Measurements from ENCODE around the gene PEX3. TPM values are rescaled to one million over a fixed set of nuclear protein-coding genes. Genes with fewer than 3 reads are reported as not detected.

The PEX3 gene
- total and polyA plus RNA-seq, 2 of the 4 experiments (the other 2 are of a cell fraction), result 13.3 to 13.7 TPM

GRCh38 chr6:143517447-143517773 is 66.8 kb downstream of the PEX3 start:
- no peak for TF ChIP-seq BHLHE40 (IDR thresholded peaks at IDR 0.05; ENCODE audit: low read depth, low read length)
- TF ChIP-seq CEBPB (IDR thresholded peaks at IDR 0.05; ENCODE audit: low read depth, low read length), result no peak
- no peak for TF ChIP-seq SMC3 (IDR thresholded peaks at IDR 0.05; ENCODE audit: low read depth, low read length)
- no peak for TF ChIP-seq RCOR1 (IDR thresholded peaks at IDR 0.05; ENCODE audit: insufficient replicate concordance, low read length)
- no peak for TF ChIP-seq CTCF (conservative IDR thresholded peaks at IDR 0.05; ENCODE audit: low read depth, low read length)
- TF ChIP-seq RAD21 (IDR thresholded peaks at IDR 0.05; ENCODE audit: low read length), result no peak
- no peak for TF ChIP-seq ELK1 (IDR thresholded peaks at IDR 0.05; ENCODE audit: borderline replicate concordance, low read depth, low read length)
- Histone ChIP-seq H3K27ac (ENCODE audit: insufficient read depth, low read length) (no peak overlapping the region), H3K4me2 (ENCODE audit: low read depth, low read length) (no peak overlapping the region), H3K9me3 (ENCODE audit: control insufficient read depth, insufficient read depth, low read length) (peaks cover 3% of the 10 kb centered on the region; the same call in 1 of the 2 replicates), H2BK5ac (ENCODE audit: low read depth, low read length, poor library complexity, severe bottlenecking) (no peak overlapping the region), H3K9ac (ENCODE audit: low read depth, low read length) (no peak overlapping the region), H2BK20ac (ENCODE audit: low read depth, low read length) (no peak overlapping the region), H4K91ac (ENCODE audit: insufficient read depth, low read depth, low read length) (no peak overlapping the region), H4K5ac (ENCODE audit: low read depth, low read length) (no peak overlapping the region), H3K36me3 (ENCODE audit: control insufficient read depth, insufficient read depth, low read length) (no peaks in the 10 kb centered on the region), H3K14ac (replicated peaks; ENCODE audit: low read depth, low read length) (no peak overlapping the region), H3K79me1 (ENCODE audit: low read depth in 1 of 2, low read length in 2 of 2) (no peaks in the 10 kb centered on the region), H3K23ac (ENCODE audit: low read depth, low read length) (no peak overlapping the region), H3K4ac (ENCODE audit: low read depth, low read length) (no peak overlapping the region), H2AK9ac (replicated peaks; ENCODE audit: low read depth, low read length, poor library complexity) (no peak overlapping the region), H3K27me3 (ENCODE audit: control insufficient read depth, insufficient read depth, low read length) (peaks cover 18% of the 10 kb centered on the region), H2BK15ac (ENCODE audit: low read depth, low read length) (no peak overlapping the region), H2AK5ac (ENCODE audit: low read depth, low read length) (no peak overlapping the region), H3K56ac (ENCODE audit: extremely low read depth, insufficient read depth, low read length) (no peak overlapping the region), H3K9me1 (ENCODE audit: insufficient read depth, low read length) (no peaks in the 10 kb centered on the region; the same call in 1 of the 2 replicates), H4K8ac (ENCODE audit: low read depth in 2 of 2, low read length in 2 of 2) (no peak overlapping the region), H3K18ac (ENCODE audit: low read depth, low read length) (no peak overlapping the region), H2AFZ (replicated peaks; ENCODE audit: low read length, poor library complexity) (no peak overlapping the region), H2BK120ac (ENCODE audit: low read depth, low read length) (no peak overlapping the region), H3K4me3 (ENCODE audit: insufficient read depth, low read depth, low read length) (no peak overlapping the region), H3K4me1 (ENCODE audit: control insufficient read depth, insufficient read depth, low read length) (no peaks in the 10 kb centered on the region; the same call in 1 of the 2 replicates), H4K20me1 (ENCODE audit: insufficient read depth, low read length) (no peaks in the 10 kb centered on the region)
- ATAC-seq (ENCODE audit: low read depth) (no peak), DNase-seq (no peak)
- no CpG with 5 or more reads among the region's 3 CpGs for WGBS, 2 experiments (ENCODE audit: extremely low coverage in 2 of 2, insufficient read length in 1 of 2)
- dilution Hi-C loops (cut with HindIII; ENCODE audit: low sequenced_read_pairs, unreplicated experiment), result no loop called here
- CTCF ChIA-PET, result no interaction called here
- POLR2A ChIA-PET (ENCODE audit: unreplicated experiment), result no interaction called here
- intact Hi-C loops (cut with micrococcal nuclease), result no loop called here
- in situ Hi-C loops (cut with MboI; ENCODE audit: low sequenced_read_pairs), result no loop called here
- BruUV-seq (replicated peaks), result no TSS peak
